ENCODE measurements around the gene ARHGAP29.
A peak's percentile ranks its signal among the peaks of the same experiment; 100 is the strongest.

ARHGAP29 gene

DNA sequence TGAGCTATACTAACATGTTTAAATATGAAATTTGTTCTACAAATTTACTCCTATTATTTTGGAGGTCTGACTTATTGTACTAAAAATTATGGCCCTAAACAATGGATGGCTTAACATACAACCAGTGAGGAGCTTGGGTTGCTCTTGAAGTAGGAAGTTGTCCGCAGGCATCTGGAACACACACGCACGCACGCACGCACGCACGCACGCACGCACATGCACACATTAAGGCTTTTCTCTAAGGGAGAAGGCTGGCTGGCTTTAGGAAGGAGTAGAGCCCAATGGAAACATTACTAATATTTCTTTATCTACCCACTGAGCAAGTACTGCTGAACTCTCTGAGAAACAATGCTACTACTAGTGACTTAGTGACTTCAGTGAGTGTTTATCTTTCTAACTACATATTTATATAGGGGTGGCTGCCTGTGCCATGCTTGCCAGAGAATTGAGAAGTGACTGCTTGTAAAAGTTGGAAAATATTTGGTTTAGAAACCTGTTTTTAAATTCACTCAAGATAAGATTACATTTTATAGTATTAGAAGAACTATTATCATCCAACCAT lies 16.2 kb upstream of the ARHGAP29 start:
- H3K4me3 ChIP-seq (ENCODE audit: low read depth, low read length): no peak overlapping the region
- TF ChIP-seq, protein P1, sequence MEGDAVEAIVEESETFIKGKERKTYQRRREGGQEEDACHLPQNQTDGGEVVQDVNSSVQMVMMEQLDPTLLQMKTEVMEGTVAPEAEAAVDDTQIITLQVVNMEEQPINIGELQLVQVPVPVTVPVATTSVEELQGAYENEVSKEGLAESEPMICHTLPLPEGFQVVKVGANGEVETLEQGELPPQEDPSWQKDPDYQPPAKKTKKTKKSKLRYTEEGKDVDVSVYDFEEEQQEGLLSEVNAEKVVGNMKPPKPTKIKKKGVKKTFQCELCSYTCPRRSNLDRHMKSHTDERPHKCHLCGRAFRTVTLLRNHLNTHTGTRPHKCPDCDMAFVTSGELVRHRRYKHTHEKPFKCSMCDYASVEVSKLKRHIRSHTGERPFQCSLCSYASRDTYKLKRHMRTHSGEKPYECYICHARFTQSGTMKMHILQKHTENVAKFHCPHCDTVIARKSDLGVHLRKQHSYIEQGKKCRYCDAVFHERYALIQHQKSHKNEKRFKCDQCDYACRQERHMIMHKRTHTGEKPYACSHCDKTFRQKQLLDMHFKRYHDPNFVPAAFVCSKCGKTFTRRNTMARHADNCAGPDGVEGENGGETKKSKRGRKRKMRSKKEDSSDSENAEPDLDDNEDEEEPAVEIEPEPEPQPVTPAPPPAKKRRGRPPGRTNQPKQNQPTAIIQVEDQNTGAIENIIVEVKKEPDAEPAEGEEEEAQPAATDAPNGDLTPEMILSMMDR (IDR thresholded peaks at IDR 0.05; ENCODE audit: borderline replicate concordance, insufficient read depth, low read depth, low read length): no peak

DNA sequence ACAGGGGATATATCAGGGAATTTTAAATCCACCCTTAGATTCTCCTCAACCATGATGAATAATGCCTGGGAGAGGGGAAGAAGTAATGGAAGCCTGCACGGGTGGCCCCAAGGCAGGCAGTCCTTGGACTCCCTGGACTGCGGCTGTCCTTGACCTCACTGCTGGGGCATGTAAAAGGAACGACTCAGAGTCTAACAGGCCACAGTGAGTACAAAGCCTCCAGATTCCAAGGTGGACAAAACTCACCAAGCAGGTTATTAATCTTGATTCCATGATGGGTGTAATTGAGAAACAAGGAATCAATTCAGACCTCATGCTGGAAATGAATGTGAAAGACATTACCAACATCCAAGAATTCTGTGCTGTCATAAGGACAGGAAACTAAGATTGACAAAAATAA lies 13.0 kb upstream of the ARHGAP29 start:
- H3K4me3 ChIP-seq (ENCODE audit: low read depth, low read length): no peak overlapping the region
- TF ChIP-seq, protein P1 (IDR thresholded peaks at IDR 0.05; ENCODE audit: borderline replicate concordance, insufficient read depth, low read depth, low read length): no peak

DNA sequence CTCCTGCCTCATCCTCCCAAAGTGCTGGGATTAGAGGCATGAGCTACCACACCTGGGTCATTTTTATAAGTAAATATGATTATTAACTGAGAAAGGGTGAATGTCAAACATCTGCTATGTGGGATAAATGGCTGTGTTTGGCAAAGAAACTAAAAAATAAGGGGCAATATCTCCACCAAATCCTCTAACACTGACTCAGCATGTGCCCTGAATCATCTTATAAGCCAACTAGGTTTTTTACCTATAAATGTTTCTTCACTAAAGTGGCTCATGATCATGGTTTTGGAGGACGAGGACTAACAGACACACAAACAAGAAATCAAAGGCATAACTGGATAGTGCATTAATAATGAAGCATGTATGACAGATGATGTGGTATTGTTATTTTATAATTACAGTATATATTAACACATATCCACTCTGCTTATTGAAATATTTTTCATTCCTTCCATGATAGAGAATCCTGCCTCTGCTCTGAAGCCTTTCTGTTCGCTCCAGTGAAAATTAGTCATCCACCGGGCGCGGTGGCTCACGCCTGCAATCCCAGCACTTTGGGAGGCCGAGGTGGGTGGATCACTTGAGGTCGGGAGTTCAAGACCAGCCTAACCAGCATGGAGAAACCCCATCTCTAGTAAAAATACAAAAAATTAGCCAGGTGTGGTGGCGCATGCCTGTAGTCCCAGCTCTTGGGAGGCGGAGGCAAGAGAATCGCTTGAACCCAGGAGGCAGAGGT lies 11.7 kb upstream of the ARHGAP29 start:
- no peak overlapping the region for H3K4me3 ChIP-seq (ENCODE audit: low read depth, low read length)

DNA sequence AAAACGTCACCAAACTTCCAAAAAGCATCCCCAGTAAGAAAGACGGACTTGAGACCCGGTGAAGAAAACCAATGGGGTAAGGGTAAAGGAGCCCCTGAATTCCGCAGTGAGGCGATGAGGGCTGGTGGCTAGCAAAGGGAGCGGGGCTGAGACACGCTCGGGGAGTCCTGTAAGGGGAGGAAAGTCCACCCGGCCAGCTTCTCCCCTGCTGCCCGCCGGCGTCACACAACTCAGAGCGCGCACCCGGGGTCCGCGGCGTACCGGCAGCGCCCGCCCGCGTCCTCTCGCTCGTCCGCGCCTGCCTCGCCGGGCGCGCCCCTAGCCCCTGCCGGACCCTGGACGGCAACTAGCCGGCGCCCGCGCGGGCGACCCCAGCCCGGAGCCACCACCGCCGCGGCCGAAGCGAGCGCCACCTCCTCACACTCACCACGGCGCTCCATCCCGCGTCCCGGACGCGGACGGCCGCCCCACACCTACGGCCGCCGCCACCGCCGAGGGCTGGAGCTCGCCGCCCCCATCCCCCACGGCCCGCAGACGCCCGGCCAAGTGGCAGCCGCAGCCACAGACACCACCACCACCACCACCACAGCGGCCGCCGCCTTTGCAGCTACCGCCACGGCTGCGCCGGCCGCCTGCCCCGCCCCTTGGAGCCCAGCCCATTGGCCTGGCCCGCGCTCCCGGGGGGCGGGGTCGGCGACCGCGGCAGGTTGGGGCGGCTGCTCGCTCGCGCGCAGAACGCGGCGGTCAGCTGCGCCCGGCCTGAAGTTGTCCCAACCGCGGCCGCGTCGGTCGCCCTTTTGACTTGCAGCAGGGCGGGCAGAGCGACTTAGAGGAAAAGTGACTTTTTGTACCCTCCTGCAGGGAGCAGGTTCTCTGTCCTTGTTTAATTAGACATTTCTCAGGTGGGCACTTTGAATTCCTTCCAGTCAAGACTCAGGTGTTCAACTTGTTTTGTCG lies 10.0 kb upstream of the ARHGAP29 start:
- peak overlapping the region; percentile 24 for H3K4me3 ChIP-seq (ENCODE audit: low read depth, low read length)
- TF ChIP-seq, protein P1 (IDR thresholded peaks at IDR 0.05; ENCODE audit: borderline replicate concordance, insufficient read depth, low read depth, low read length): no peak

More for the DNA sequence above, 11.7 kb upstream of the ARHGAP29 start:
- TF ChIP-seq, protein P1 (IDR thresholded peaks at IDR 0.05; ENCODE audit: borderline replicate concordance, insufficient read depth, low read depth, low read length): no peak

DNA sequence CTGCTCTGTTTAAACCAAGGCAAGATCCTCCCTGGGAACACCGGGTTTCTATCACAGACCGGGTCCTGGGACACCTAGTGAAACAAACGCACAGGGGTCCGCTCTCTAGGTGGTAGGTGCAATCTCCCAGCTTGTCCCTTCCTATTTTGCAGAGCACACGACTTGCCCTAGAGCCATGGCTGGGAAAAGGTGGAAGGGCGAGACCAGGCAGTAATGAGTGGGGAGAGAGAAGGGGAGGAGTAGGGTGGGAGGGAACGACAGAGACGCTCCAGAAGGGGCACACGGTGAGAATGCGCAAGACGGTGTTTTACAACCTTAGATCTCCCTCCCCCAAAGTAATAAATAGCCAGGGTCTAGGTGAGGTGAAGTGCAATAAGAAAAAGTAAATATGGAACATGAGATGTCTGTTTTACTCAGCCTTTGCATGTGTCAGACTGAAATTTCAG lies 9.3 kb upstream of the ARHGAP29 start:
- no peak overlapping the region for H3K4me3 ChIP-seq (ENCODE audit: low read depth, low read length)
- TF ChIP-seq, protein P1 (IDR thresholded peaks at IDR 0.05; ENCODE audit: borderline replicate concordance, insufficient read depth, low read depth, low read length): no peak

DNA sequence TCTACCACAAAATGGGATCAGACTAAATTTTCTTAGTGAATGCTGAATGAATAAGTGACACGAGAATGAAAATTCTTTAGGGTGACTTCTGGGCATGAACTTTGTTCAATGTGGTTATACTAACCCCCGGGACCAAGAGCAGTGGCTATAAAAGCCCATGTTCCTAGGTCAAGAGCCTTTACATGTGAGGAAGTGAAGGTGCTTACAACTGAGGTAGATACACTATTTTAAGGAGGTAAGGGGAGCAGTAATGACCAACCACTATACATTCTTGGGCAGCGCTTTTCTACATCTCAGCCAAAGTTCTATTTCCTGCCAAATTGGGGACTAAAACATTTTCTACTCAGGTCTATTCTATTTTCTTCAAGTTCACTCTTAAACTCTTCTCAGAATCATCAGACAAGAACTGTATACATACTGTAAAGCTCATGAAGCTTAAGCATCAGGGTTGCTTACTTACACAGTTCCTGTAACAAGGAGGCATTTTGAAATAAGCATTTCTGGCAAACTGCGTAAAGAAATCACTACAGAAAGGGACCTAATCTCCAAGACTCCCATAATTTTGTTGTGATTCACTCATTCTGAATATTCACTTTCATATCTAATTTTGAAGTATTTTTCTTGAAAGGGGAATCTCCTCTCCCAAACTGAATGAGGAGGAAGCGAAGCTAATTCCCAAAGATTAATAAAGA lies 8.5 kb upstream of the ARHGAP29 start:
- H3K4me3 ChIP-seq (ENCODE audit: low read depth, low read length): no peak overlapping the region

More for the DNA sequence above, 8.5 kb upstream of the ARHGAP29 start:
- TF ChIP-seq, protein P1 (IDR thresholded peaks at IDR 0.05; ENCODE audit: borderline replicate concordance, insufficient read depth, low read depth, low read length): no peak

Data from GM12875 (cell line).